Rectal smooth muscle tissue (tissue), 1 donor: ENCODE measurements around the gene FABP1.

Experiments used
- H3K27ac ChIP-seq: one replicate; pipeline ENCODE4 v1.7.0; 2013; ENCODE audit warnings: low read depth, low read length, inconsistent platforms
- H3K27me3 ChIP-seq: one replicate; pipeline ENCODE4 v1.7.0; 2013; ENCODE audit warnings: low read length; ENCODE audit not compliant: control insufficient read depth, insufficient read depth
- H3K36me3 ChIP-seq: one replicate; pipeline ENCODE4 v1.7.0; 2013; ENCODE audit warnings: low read length; ENCODE audit not compliant: control insufficient read depth, insufficient read depth
- H3K4me1 ChIP-seq: one replicate; pipeline ENCODE4 v1.7.0; 2013; ENCODE audit warnings: low read length; ENCODE audit not compliant: control insufficient read depth, insufficient read depth
- H3K4me3 ChIP-seq: one replicate; pipeline ENCODE4 v1.7.0; 2013; ENCODE audit warnings: low read length
- H3K9ac ChIP-seq: one replicate; pipeline ENCODE4 v1.7.0; 2013; ENCODE audit warnings: low read length

The FABP1 gene

GRCh38 chr2:88131201-88131998 lies 3.5 kb upstream of the FABP1 start:
- H3K27me3 ChIP-seq: no peaks in the 10 kb centered on the region
- no peaks in the 10 kb centered on the region for H3K36me3 ChIP-seq
- H3K27ac ChIP-seq: no peak overlapping the region
- H3K9ac ChIP-seq: no peak overlapping the region
- no peak overlapping the region for H3K4me3 ChIP-seq
- no peaks in the 10 kb centered on the region for H3K4me1 ChIP-seq

DNA sequence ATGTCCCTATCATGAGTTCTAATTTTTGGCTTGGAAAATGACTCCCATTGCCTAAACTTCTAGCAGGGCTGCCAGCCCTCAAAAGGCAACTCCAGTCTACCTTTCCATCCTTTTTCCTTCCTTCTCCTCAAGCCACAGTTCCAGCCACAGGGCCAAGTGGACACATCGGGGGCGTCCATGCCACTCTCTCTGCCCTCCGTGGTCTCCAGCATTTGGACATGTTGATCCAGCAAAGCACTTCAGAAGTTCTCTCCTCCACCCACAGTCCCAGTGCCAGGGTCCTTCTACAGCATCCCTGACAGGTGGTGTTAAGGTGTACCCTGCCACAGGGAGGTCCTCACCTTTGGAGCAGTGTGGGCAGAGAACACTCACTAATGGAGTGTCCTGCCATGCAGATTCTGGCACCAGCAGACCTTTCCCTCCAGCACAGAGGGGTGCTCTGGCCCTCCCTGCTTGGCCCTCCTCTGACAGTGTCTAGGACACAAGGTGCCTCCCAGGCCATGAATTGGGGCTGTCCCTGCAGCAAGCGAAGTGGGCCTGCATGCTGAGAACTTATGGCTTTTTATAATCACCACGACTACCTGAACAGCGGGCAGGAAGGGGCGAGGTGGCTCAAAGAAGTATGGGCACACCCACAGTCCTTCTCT lies 1.6 kb upstream of the FABP1 start:
- Histone ChIP-seq H3K36me3 (no peaks in the 10 kb centered on the region), H3K27me3 (no peaks in the 10 kb centered on the region), H3K9ac (no peak overlapping the region), H3K4me3 (no peak overlapping the region), H3K27ac (no peak overlapping the region), H3K4me1 (no peaks in the 10 kb centered on the region)

DNA sequence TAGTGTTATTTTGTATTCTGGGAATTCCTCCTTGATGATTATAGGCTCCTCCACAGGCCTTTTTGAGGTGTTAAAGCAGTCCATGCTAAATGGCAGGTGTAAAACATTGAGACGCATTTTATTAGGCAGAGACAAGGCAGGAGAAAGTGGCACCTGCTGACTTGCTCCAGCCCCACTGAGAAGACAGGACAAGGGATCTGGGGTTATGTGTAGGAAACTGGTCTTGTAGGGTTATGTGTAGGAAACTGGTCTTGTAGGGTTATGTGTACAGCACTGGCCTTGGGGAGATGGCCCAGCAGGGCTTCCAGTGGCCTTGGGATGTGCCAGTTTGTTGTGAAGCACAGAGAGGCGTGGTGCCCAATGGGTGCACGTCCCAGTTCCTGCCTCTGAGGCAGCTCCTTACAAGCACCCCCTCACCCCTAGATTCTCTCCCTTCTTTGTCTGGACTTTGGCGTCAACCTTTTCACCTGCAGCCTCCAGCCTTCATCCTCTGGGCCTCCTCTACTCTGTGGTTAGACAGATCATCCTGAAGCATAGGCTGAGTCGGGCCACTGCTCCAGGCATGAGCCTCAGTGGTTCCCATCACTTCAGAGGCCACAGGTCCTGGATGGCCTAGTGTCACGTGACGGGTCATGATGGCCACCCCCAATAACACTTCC lies 921 bp upstream of the FABP1 start:
- H3K4me1 ChIP-seq: no peaks in the 10 kb centered on the region
- no peak overlapping the region for H3K27ac ChIP-seq
- no peaks in the 10 kb centered on the region for H3K36me3 ChIP-seq
- no peak overlapping the region for H3K4me3 ChIP-seq
- no peaks in the 10 kb centered on the region for H3K27me3 ChIP-seq
- H3K9ac ChIP-seq: no peak overlapping the region

DNA sequence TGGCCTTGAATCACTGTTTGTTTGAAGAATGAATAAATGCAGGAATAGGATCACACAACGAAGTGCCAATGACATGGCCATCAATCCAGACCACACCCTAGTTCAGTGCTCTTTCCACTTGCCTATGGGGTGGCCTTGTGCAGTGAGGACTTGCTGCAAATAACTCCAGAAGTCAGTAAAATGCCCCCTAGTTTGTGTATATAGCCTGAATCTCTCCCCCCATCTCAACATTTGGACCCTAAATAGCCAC lies 299 bp downstream of the FABP1 start:
- peak overlapping the region; percentile 58 for H3K4me3 ChIP-seq
- H3K36me3 ChIP-seq: no peaks in the 10 kb centered on the region
- no peak overlapping the region for H3K9ac ChIP-seq
- H3K27ac ChIP-seq: no peak overlapping the region
- H3K27me3 ChIP-seq: no peaks in the 10 kb centered on the region
- no peaks in the 10 kb centered on the region for H3K4me1 ChIP-seq

- Histone ChIP-seq H3K9ac (no peak overlapping the region), H3K4me3 (peak overlapping the region; percentile 58), H3K27ac (no peak overlapping the region), H3K27me3 (no peaks in the 10 kb centered on the region), H3K36me3 (no peaks in the 10 kb centered on the region), H3K4me1 (no peaks in the 10 kb centered on the region)
These were observed 857 bp downstream of the FABP1 start for GRCh38 chr2:88126772-88127637.

GRCh38 chr2:88125924-88126771 lies 1.7 kb downstream of the FABP1 start:
- H3K27me3 ChIP-seq: no peaks in the 10 kb centered on the region
- peak overlapping the region; percentile 58 for H3K4me3 ChIP-seq
- H3K36me3 ChIP-seq: no peaks in the 10 kb centered on the region
- H3K27ac ChIP-seq: no peak overlapping the region
- no peak overlapping the region for H3K9ac ChIP-seq
- no peaks in the 10 kb centered on the region for H3K4me1 ChIP-seq

- Histone ChIP-seq H3K36me3 (no peaks in the 10 kb centered on the region), H3K27me3 (no peaks in the 10 kb centered on the region), H3K27ac (no peak overlapping the region), H3K4me1 (no peaks in the 10 kb centered on the region), H3K9ac (no peak overlapping the region), H3K4me3 (peak overlapping the region; percentile 58)
These were observed 2.4 kb downstream of the FABP1 start for GRCh38 chr2:88125344-88125923.

DNA sequence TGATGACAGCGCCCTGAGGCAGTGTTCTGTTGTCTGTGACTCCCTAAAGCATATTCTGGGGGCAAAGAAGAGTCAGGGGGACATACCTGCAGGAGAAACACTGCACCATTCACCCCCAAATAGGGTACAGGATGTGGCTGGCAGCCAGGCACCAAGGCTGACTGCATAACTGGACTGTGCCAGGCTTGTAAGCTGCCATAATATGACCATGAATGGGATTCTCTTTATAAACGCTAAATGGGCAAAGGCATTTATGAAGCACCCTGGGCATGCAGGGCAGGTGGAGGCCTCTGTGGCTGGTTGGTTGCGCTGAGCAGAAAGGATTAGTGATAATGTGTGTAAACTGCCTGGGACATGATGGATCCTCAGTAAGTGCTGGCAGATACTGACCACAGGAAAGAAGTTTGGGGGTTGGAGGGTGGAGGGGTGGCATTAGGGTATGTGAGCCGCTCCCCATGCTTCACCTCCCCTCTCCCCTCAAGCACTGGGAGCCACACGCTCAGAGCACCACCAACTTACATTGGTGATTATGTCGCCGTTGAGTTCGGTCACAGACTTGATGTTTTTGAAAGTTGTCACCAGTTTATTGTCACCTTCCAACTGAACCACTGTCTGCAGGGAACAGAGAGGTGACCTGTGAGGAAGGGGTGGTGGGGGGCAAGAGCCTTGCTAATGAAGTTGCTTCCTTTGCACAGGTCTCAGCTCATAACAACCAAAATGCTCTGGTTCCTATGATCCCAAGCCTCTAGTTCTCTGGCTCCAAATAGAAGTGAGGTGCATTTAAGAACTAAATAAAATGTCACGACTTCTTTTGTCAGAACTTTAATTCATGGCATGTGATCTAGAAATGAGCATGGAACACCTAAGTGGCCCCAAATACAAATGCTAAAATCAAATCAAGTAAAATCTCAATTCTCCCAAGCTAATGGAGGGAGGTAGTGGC lies 3.6 kb downstream of the FABP1 start:
- H3K27me3 ChIP-seq: no peaks in the 10 kb centered on the region

DNA sequence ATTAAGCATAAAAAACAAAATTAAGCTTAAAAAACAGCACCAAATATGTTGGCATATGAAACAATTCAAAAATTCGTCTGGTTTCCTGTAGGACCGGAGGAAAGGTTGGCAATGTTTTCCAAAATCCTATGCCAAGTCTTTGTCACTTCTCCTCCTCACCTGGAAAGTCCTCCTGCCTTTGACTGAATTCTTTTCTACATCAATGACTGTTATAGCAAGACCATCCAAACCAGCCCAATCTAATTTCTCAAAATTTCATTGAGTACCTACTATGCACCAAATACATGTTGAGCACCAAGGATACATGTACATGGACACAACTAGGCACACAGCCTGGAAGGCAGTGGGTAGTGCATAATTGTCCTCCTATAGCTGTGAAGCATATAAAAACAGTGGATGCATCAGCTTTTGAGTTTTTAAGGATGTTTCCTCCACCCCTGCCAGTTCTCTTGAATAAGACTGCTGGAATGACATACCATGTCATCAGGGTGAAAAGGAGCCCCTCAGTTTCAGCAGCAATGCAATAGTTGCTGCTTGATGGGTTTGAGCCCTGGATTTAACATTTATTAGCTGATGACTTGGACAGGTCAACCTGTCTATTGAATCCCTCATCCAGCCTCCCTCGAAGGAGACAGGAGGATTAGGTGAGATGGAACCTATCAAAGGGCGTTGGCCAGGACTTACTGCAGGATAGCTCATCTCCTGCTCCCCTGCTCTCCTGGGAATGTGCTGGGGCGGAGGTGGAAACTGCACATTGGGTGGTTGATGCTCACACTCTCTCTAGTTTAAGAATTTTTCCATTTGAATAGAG lies 4.5 kb downstream of the FABP1 start:
- H3K4me3 ChIP-seq: no peak overlapping the region
- H3K4me1 ChIP-seq: no peaks in the 10 kb centered on the region
- no peaks in the 10 kb centered on the region for H3K27me3 ChIP-seq
- H3K36me3 ChIP-seq: no peaks in the 10 kb centered on the region
- H3K9ac ChIP-seq: no peak overlapping the region
- H3K27ac ChIP-seq: no peak overlapping the region

More for the DNA sequence above, 3.6 kb downstream of the FABP1 start:
- no peaks in the 10 kb centered on the region for H3K4me1 ChIP-seq
- H3K9ac ChIP-seq: no peak overlapping the region
- H3K36me3 ChIP-seq: no peaks in the 10 kb centered on the region
- no peak overlapping the region for H3K4me3 ChIP-seq
- no peak overlapping the region for H3K27ac ChIP-seq

GRCh38 chr2:88122141-88122884 lies 5.5 kb downstream of the FABP1 start:
- H3K27ac ChIP-seq: no peak overlapping the region
- no peak overlapping the region for H3K9ac ChIP-seq
- no peaks in the 10 kb centered on the region for H3K36me3 ChIP-seq
- H3K4me3 ChIP-seq: no peak overlapping the region
- H3K27me3 ChIP-seq: no peaks in the 10 kb centered on the region
- no peaks in the 10 kb centered on the region for H3K4me1 ChIP-seq
